CD4-positive, alpha-beta T cell (primary cell): Measurements from ENCODE around the gene CLSTN2. TPM values are rescaled to one million over a fixed set of nuclear protein-coding genes. Genes with fewer than 3 reads are reported as not detected.

Experiments used
- ATAC-seq: fragments of 200-7000 bp; cut with Tn5 transposase; one replicate; pipeline ENCODE4 v1.10.0; 2022; ENCODE audit warnings: mild to moderate bottlenecking; ENCODE audit not compliant: poor library complexity
- CTCF ChIA-PET: fragments of 350-600 bp; sonication (Branson Sonifier 250); formaldehyde crosslinking; loops from one replicate; lab custom pipeline; 2021; ENCODE audit warnings: antibody characterized with exemption, inconsistent platforms; lab: Charles Lee
- POLR2A ChIA-PET: fragments of 350-600 bp; sonication (Branson Sonifier 250); formaldehyde crosslinking; loops from one replicate; lab custom pipeline; 2021; ENCODE audit warnings: antibody characterized with exemption, inconsistent platforms; lab: Charles Lee
- DNase-seq, 14 experiments: peaks; one replicate each; pipeline ENCODE4 v3.0.0-alpha.2; 2013 to 2020; ENCODE audit warnings: mixed read lengths in 2 of 14
- H3K27ac ChIP-seq, 2 donors: one replicate each; pipeline versions ENCODE4 v1.5.1 to v1.7.0; 2013; ENCODE audit warnings: low read length in 2 of 2, low read depth in 1 of 2, mild to moderate bottlenecking in 1 of 2
- H3K27me3 ChIP-seq, 2 experiments: 1 replicate in 1 of 2; 2 replicates in 1 of 2; pipeline versions ENCODE4 v1.6.1 to v1.7.0; 2013; ENCODE audit warnings: low read length in 2 of 2, control low read depth in 1 of 2, mild to moderate bottlenecking in 1 of 2, moderate library complexity in 1 of 2; ENCODE audit not compliant: insufficient read depth in 2 of 2, control insufficient read depth in 1 of 2
- H3K36me3 ChIP-seq: one replicate; pipeline ENCODE4 v1.6.1; 2013; ENCODE audit warnings: low read length, control low read depth; ENCODE audit not compliant: insufficient read depth
- H3K4me1 ChIP-seq: one replicate; pipeline ENCODE4 v1.6.1; 2013; ENCODE audit warnings: low read length, control low read depth; ENCODE audit not compliant: insufficient read depth
- H3K4me3 ChIP-seq: one replicate; pipeline ENCODE4 v1.5.1; 2013; ENCODE audit warnings: mild to moderate bottlenecking, low read length, moderate library complexity
- H3K9me3 ChIP-seq, 2 experiments: 1 replicate in 1 of 2; 2 replicates in 1 of 2; pipeline versions ENCODE4 v1.6.1 to v1.7.0; 2013; ENCODE audit warnings: low read length in 2 of 2, mild to moderate bottlenecking in 2 of 2, control low read depth in 1 of 2, moderate library complexity in 1 of 2; ENCODE audit not compliant: control insufficient read depth in 1 of 2, insufficient read depth in 1 of 2
- H3K27ac Mint-ChIP-seq: one replicate; pipeline ENCODE4 v1.8.0; 2020; ENCODE audit warnings: mixed read lengths
- H3K27me3 Mint-ChIP-seq: one replicate; pipeline ENCODE4 v1.8.0; 2021; ENCODE audit warnings: mixed read lengths
- H3K36me3 Mint-ChIP-seq: one replicate; pipeline ENCODE4 v1.8.0; 2021; ENCODE audit warnings: low read depth, mixed read lengths
- H3K4me1 Mint-ChIP-seq: one replicate; pipeline ENCODE4 v1.8.0; 2021; ENCODE audit warnings: low read depth, mixed read lengths
- H3K4me3 Mint-ChIP-seq: one replicate; pipeline ENCODE4 v1.8.0; 2020; ENCODE audit warnings: mild to moderate bottlenecking, mixed read lengths
- H3K9me3 Mint-ChIP-seq: one replicate; pipeline ENCODE4 v1.8.0; 2020; ENCODE audit warnings: mixed read lengths
- intact Hi-C, 2 experiments: fragments of 100-400 bp; cut with DNase I in 1 of 2; cut with micrococcal nuclease in 1 of 2; formaldehyde crosslinking; loops; one replicate each; pipeline versions ENCODE4 v1.15.1 to v1.9.0; 2023 to 2025; cut with DNase I, micrococcal nuclease
- total RNA-seq, 174 experiments: library from RNA in 2 of 174; stranded (reverse) in 2 of 174; gene quantifications; one replicate each; pipeline ENCODE4 v1.2.3 and lab custom pipeline; 2021 to 2026
- TF ChIP-seq, protein P1 (sequence below): fragments of 200-600 bp; IDR thresholded peaks from one replicate; pipeline ENCODE4 v1.8.0; 2022; ENCODE audit warnings: antibody characterized with exemption, mild to moderate bottlenecking

CLSTN2 gene
- total RNA-seq, 2 experiments from 2014 or later = not detected

DNA sequence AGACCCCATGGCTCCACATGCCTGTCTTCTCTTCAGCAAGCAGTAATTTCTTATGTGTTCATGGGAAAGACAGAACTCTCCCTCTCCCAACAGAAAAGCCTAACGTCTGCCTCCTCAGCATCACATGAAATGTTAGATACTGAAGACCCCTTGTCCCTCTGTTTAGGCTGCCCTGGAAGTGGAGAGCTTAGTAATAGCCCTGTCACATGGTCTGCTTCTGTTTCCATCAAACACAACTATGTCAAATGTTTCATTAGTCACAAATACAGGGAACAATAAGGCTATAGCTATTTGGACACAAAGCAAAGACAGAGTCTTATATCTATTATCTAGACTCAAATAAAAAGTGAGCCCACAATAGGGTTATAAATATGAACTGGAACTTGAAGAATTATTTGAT lies 552.6 kb downstream of the CLSTN2 start:
- TF ChIP-seq, protein P1, sequence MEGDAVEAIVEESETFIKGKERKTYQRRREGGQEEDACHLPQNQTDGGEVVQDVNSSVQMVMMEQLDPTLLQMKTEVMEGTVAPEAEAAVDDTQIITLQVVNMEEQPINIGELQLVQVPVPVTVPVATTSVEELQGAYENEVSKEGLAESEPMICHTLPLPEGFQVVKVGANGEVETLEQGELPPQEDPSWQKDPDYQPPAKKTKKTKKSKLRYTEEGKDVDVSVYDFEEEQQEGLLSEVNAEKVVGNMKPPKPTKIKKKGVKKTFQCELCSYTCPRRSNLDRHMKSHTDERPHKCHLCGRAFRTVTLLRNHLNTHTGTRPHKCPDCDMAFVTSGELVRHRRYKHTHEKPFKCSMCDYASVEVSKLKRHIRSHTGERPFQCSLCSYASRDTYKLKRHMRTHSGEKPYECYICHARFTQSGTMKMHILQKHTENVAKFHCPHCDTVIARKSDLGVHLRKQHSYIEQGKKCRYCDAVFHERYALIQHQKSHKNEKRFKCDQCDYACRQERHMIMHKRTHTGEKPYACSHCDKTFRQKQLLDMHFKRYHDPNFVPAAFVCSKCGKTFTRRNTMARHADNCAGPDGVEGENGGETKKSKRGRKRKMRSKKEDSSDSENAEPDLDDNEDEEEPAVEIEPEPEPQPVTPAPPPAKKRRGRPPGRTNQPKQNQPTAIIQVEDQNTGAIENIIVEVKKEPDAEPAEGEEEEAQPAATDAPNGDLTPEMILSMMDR = no peak
- H3K4me3 ChIP-seq = no peak overlapping the region
- DNase-seq (no peak), ATAC-seq (no peak)
- intact Hi-C loops = no loop called here
- Mint-ChIP-seq H3K27me3 (peaks cover 26% of the 10 kb centered on the region), H3K36me3 (no peaks in the 10 kb centered on the region), H3K27ac (no peak overlapping the region), H3K9me3 (peaks cover 6% of the 10 kb centered on the region), H3K4me1 (no peaks in the 10 kb centered on the region), H3K4me3 (no peak overlapping the region)
- no peaks in the 10 kb centered on the region for H3K36me3 ChIP-seq
- H3K27me3 ChIP-seq = no peaks in the 10 kb centered on the region
- H3K9me3 ChIP-seq = peaks cover 0 to 5% of the 10 kb centered on the region in 2 experiments
- no peak overlapping the region for H3K27ac ChIP-seq
- ChIA-PET POLR2A (no interaction called here), CTCF (no interaction called here)
- H3K4me1 ChIP-seq = no peaks in the 10 kb centered on the region

DNA sequence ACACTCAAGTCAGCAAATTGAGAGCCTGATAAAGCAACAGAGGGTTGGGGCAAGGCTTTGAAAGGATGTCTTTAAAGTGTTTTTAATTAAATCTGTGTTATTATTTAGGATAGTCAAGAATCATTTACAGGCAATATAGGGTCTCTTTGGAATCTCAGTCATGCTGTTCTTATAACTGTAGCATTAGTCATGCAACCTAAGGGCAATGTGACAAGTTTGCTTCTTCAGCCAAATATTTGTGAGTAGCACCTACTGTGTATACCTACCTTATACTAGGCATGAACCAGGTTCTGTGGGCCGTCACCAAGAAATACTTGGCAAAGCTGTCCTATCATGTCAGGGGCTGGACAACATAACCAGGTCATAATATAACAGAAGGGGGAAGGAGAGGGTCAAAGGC lies 558.3 kb downstream of the CLSTN2 start:
- no peaks in the 10 kb centered on the region for H3K9me3 Mint-ChIP-seq
- ChIA-PET POLR2A (no interaction called here), CTCF (no interaction called here)
- H3K36me3 ChIP-seq = no peaks in the 10 kb centered on the region
- H3K4me1 ChIP-seq = no peaks in the 10 kb centered on the region
- H3K27me3 Mint-ChIP-seq = peaks cover 8% of the 10 kb centered on the region
- H3K9me3 ChIP-seq = no peaks in the 10 kb centered on the region
- H3K27ac ChIP-seq = no peak overlapping the region
- TF ChIP-seq, protein P1 = no peak
- no peak overlapping the region for H3K27ac Mint-ChIP-seq
- H3K4me3 ChIP-seq = no peak overlapping the region
- intact Hi-C loops = no loop called here
- no peak for DNase-seq
- H3K36me3 Mint-ChIP-seq = no peaks in the 10 kb centered on the region
- no peak for ATAC-seq
- no peaks in the 10 kb centered on the region for H3K4me1 Mint-ChIP-seq
- no peaks in the 10 kb centered on the region for H3K27me3 ChIP-seq
- no peak overlapping the region for H3K4me3 Mint-ChIP-seq

DNA sequence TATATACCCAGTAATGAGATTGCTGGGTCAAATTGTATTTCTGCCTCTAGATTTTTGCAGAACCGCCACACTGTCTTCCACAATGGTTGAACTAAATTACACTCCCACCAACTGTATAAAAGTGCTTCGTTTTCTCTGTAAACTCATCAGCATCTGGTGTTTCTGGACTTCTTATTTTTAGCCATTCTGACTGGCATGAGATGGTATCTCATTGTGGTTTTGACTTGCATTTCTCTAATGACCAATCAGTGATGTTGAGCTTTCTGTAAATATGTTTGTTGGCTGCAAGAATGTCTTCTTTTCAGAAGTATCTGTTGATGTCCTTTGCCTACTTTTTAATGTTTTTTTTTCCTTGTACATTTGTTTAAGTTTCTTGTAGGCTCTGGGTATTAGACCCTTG lies 560.0 kb downstream of the CLSTN2 start:
- H3K27ac ChIP-seq = no peak overlapping the region
- no peaks in the 10 kb centered on the region for H3K27me3 Mint-ChIP-seq
- H3K36me3 ChIP-seq = no peaks in the 10 kb centered on the region
- no peaks in the 10 kb centered on the region for H3K4me1 ChIP-seq
- H3K27me3 ChIP-seq = no peaks in the 10 kb centered on the region
- POLR2A ChIA-PET = no interaction called here
- DNase-seq (no peak), ATAC-seq (no peak)
- intact Hi-C loops = no loop called here
- H3K36me3 Mint-ChIP-seq = no peaks in the 10 kb centered on the region
- H3K4me1 Mint-ChIP-seq = no peaks in the 10 kb centered on the region
- no peaks in the 10 kb centered on the region for H3K9me3 Mint-ChIP-seq
- no peaks in the 10 kb centered on the region for H3K9me3 ChIP-seq
- TF ChIP-seq, protein P1 = no peak
- H3K4me3 Mint-ChIP-seq = no peak overlapping the region
- CTCF ChIA-PET = no interaction called here
- H3K27ac Mint-ChIP-seq = no peak overlapping the region
- no peak overlapping the region for H3K4me3 ChIP-seq
